GM19025 (cell line): ENCODE results near the gene ZEB2.

Experiments used
- ATAC-seq: cut with Tn5 transposase; IDR thresholded peaks from one replicate; pipeline ENCODE4 v1.9.1; 2021; ENCODE audit warnings: mild to moderate bottlenecking, low read depth, moderate library complexity; ENCODE audit not compliant: unreplicated experiment

Gene ZEB2

DNA sequence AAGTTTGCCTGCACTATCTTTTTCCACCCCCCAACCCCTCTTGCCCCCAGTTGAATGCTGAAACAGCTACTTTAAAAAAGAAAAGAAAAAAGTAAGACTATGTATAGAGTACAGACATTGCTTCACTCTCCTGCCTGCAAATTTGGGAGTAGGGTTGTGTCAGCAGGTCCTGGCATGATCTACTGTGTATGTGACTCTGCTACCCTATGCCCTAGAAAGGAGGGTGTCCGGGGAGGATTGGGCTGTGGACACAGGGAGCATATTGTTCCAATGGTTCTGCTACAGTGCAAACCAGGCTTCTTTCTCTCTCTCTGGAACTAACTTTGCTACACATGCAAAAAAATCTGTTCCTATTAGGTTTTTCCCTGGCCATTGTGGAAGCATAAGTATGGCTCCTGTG is 9.9 kb upstream of the ZEB2 start:
- ATAC-seq, result no peak

DNA sequence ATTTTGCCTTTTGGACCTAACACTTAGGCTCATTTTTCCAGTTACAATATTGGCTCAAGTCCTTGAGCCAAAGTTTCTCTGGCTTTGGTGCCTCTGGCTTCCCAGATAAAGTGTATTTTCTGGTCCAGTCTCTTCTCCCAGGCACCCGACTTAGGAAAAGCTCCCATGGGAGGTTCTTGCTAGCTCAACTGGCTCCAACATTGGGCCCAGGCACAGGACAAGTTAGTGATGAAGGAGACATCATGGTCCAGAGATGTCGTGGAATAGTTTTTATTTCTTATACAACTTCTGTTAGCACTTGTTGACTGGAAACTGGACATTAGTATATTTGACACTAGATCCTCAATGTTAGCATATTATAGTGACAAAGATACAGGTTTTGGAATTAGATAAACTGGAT is 8.2 kb upstream of the ZEB2 start:
- ATAC-seq, result no peak

DNA sequence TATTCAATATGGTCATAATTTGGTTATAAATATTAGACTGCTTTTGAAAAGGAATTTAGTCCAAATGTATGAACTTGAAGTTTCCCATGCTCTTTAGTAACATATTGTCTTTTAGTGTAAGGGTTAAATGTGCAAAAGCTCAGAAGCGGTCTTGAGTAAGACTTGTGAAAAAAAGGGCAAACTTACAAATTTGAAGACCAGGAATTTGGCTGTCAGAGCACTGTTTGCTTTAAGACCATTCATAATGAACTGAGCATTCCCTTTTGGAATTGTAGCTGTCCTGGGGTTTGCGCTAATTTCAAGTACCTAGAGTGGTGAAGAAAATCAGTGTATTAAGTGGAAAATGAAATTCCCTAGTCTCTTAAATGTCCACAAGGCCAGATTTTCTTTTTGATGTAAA is 6.9 kb upstream of the ZEB2 start:
- ATAC-seq, result no peak

DNA sequence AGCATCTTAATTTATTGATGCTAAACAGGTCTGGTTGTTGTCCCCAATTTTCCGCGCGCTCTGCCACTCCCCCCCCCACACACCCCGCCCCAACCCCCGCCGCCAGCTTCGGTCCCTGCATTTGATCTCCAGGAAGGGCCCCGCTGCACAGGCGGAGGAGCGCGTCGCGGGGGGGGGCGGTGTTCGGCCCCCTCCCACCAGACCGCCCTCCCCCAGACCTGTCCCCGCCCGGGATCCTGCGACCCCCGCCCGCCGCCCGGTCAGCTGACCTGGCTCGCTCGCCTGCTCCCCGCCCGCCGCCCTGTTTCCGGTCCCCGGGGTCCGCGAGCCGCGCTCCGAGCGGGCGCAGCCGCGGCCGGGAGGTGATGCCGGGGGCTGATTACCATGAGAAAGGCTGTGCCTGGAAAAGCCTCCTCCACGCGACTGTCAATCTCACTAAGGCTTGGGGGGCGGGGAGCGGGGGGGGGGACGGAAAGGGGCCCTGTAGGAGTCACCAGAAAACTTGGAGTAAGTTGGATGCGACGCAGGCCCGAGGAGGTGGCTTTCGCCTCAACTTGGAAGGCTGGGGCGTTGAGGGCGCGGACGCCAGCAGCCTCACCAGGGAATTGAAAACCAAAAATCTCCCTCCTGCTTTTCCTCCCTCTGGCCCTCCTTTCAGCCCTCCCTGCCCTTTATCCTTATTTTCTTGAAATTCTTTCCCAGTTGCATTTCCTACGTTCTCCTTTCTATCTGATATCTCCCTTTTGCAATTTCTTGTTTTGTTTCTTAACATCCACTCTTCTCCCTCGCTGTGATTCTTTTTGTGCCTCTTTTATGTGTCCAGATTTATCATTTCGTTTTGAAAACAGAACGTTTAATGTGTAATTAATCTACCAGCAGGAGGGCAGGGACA is 4.4 kb upstream of the ZEB2 start:
- no peak for ATAC-seq

DNA sequence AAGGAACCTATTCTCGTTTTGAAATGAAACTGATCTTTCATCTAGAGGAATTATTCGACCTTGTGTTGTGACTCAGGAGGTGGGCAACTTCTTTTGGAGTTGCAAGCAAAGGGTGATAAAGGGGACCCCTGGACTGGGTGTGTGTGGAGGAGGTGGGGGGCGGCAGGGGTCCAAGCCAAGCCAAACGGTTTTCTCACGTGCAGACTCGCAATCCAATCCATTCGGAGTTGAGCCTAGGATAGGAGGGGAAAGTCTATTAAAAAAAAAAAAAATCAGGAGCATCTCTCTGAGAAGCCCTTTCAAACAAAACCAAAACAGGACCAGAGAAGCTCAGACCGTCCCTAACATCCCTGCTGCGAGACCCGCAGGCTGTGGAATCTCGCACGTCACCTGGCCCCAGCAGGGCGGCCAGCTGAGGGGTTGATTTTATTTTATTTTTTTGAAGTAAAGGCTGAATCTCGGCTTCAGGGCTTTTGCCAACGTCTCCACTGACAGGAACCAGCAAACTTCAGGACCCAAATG is 3.7 kb upstream of the ZEB2 start:
- ATAC-seq, result no peak

DNA sequence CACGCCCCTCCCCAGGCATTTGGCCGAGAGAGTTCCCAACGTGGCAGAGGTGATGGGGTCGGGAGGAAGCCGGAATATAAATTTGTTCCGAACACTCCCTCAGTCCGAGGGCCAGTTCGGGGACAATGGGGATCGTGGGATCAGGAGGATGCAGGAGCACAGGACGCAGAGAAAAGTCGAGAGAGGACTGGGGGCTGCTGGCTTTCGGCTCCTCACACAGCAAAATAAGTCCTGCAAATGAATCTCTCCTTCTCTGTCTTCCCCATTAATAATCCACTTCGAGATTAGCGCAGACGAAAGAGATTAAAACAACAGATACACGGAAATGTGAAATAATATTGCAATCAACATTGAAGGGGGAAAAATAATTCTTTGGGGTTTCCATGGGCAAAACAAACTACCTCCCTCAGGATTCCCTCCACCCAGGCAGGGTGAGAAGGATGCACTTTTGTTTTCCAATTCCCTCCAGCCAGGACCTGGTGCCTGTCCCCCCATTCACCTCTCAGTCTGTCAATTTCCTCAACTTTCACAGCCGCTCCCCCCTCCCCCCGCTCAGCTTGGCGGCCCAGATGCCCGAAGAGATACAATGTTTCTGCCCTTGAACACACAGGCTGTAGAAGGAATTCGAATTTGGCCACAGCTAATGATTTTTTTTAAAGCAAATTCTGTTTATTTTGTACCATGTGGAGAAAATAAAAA is 3.1 kb upstream of the ZEB2 start:
- ATAC-seq, result no peak

DNA sequence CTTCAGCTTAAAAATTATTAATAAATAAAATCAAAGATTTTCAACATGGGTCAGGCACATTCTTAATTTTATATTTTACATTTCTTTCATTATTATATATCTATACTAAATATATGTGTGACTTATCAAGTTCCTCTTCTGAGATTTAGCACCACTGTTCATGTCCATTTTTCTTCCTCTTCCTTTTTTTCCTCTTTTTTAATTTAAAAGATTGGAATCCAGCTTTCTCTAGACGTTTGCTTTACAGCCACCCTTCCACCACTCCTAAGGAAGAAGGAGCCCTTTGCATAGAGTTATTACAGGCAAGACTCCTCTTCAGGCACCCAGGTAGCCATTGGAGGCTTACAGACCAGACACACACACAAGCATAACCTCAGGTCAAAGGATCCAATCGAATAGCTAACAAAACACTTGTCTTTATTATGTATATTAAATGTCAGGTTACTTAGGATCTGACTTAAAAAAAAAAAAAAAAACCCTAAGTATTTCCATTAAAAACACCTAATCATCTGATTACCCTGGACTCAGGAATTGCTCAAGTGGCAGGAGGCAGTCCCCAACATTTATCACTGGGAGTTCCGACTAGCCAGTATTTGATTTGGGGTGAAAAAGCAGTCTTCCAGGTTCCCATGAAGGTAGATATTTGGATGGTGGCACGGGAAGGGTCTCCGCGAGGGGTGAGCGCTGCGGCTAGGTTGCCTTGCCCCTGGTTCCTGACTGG is 2.4 kb upstream of the ZEB2 start:
- ATAC-seq, result no peak

DNA sequence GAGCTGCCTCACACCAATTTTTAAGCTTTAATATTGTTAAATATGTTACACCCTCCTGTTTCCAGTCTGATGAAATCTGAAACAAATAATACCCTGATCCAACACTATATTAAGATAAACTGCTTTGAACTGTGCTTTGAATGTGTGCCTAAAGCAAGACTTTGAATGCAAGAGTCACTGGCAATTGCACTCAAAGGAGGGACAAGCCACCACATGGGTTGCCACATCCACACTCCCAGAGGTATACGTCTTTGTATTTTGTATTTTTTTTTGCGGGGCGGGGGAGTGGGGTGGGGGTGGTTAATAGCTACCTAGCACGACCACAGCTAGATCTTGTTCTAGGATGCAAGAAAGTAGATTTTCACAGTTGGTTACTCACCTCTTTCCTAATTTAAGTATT is 1.8 kb upstream of the ZEB2 start:
- ATAC-seq, result no peak

DNA sequence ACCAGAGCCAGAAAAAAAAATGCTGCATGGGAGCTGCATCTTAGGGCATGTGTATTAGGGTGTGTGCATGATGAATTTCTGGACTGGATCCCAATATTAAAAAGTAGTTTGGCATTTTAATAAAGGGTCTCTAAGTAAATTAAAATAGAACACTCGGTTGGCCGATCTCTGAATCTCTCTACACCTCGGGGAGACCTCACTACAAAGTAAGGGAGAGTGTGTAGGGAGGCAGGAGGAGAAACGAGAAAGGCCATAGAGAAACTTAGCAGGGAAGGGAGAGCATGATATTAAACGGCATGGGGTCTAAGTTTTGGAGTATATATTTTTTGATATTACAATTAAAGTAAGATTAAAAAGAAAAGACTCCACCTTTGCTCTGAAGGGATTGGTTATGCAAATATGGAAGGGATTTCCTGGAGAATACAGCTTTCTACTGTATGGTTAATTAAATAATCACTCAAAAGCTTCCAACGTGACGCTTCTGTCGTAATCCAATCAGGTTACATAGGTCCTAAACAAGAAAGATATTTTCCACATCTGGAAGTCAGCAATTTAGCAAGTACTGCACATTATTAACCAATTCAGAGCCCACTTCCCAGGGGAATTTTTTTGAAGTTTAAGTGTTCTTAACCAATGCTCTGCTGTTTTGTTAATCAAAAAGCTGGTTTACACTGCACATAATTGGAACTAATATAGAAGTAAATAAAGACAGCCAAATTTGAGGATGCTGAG is 1.0 kb upstream of the ZEB2 start:
- ATAC-seq, result no peak

DNA sequence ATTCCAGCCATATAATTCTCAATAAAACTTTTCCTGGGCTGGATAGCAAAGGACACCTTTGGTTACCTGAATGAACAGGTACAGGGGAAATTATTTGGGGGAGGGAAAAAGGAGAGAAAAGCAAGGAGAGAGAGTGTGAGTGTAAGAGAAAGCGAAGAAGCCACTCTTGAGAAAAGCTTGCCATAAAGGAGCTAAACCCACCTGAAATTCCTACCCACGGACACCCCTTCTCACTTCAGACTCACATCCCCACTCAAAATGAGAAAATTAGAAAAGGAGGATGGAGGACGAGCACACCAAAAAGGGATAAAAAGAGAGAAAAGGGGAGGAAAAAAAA is 354 bp downstream of the ZEB2 start:
- ATAC-seq, result no peak

DNA sequence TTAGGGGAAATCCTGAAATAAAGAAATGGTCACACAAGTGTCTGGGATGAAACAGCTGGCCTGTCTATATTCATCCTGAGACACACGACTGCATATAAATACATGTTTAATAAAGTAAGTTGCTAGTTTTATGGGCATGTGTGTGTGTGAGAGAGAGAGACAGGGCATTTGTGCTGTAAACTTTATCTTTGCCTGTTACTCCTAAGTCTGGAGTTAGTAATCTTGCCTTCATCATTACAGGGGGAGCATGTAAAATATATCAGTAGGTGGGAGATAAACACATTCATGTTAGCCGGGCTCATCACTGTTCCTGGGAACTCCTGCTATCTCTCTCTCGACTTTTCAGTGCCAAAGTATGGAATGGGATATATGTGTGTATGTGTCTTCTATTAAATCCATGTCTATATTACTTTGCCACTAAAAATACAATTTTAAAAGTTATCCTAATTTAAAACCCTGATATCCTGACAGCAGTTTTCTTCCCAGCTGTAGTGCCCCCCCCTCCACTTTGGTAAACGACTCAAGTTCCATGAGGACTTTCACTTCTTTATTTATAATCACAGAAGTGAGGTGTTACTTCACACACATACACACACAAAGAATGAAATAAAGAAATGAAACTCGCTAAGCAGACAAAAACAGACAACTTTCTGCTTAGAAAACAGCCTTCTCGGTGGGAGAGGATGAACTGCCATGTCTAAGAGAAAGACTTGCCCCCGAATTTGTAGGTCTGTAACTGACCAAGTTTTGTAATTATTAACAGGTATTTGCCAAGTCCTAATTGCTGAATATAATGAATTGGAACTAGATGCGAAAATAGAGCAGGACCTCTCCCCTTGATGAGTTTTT is 947 bp downstream of the ZEB2 start:
- peak; percentile 29 for ATAC-seq

DNA sequence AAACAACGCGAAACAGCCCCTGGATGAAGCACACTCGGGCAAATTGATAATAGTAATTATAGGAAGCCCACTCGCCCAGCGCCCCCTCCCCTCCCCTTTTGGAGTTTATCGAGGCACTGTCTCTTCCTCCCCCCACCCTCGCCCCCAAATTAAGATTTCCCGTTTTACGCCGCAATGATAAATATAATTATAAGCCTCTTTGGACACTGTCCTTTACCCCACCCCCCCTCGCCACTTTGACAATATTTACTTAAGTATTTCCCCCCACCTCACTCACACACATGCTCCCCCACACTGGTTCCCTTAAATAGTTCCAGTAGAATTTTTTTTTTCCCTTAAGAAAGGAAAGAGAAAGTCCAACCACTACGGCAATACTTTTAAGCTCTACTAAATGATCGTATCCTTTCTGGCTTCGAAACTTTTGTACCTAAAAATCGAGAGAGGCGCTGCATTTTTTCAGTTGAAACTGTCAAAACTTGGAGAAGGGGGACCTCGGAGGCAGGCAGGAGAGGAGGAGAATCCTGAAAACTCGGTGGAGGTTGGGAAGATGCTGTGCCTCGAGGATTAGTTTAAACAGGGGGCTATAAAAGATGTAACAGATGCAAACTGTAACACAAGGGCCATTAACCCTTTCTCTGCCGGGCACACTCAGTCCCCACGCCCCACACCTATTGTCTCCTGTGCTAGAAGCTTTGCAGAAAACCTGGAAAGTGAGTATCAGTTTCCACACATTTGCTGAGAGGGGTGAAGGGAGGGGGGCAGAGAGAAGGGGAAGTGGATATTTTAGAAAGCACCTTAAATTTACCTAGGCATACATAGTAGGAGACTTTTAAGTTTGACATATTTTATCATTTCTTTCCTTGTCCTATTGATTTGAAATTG is 1.8 kb downstream of the ZEB2 start:
- no peak for ATAC-seq

DNA sequence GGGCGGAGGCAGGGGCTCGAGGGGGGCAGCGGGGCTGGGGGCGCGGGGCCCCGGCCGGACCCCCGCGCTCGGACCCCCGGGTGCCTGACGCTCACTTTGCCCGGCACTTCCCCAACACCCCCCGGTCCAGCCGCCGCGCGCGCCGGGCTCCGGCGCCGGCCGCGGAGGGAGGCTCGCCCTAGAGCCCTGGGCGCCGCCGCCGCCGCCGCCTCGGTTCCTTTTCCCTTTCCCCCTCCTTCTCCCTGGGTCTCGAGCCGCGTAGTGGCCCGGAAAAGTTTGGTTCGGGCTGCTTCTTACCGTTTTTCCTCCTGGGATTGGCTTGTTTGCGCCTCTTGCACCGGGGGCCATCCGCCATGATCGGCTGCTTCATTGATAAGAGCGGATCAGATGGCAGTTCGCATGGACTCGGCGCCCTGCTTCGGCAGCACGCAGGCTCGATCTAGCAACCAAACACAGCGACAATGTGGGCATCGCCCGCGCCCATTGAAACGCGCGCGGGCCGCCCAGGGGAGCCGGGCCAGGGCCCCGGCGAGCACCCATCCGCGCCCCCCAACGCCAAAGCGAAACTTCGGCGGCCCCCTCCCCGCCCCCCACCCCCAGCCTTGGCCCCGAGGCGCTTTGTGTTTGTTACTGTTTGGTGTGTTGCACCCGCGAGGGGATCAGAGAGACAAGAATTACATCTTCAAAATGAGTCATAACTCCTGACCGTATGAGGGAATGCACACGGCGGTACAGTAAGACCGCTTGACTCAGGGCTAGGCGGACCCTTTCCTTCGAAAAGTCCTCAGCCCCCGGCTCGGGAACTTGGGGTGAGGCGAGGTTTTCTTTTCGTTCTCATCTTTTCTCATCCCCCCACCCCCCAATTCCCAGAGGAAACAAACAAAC is 2.7 kb downstream of the ZEB2 start:
- peak; percentile 55 for ATAC-seq

DNA sequence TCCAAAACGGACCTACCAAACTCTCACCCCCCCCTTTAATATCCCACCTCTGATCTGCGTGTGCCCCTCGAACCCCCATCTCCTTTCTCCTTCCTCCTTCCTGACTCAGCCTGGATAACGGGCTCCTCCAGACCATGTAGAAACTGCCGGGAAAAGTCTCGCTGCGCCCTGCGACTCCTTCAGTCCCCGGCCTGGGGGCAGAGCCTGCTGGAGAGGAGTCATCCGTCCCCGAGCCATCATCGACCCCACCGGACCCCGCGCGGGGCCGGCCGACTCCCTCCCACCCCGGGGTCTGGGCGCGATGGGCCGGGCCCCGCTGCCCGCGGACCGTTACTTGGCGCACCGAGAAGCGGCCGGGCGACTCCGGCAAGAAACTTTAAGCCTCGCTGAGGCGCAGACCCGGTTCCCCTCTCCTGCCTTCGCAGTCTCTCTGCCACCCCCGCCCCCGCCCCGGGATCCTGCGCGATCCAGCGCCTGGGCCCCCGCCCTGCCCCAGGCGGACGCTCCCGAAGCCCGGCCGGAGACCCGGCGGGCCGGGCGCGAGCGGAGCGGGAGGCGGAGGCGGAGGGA is 3.4 kb downstream of the ZEB2 start:
- ATAC-seq, result peak; percentile 15

DNA sequence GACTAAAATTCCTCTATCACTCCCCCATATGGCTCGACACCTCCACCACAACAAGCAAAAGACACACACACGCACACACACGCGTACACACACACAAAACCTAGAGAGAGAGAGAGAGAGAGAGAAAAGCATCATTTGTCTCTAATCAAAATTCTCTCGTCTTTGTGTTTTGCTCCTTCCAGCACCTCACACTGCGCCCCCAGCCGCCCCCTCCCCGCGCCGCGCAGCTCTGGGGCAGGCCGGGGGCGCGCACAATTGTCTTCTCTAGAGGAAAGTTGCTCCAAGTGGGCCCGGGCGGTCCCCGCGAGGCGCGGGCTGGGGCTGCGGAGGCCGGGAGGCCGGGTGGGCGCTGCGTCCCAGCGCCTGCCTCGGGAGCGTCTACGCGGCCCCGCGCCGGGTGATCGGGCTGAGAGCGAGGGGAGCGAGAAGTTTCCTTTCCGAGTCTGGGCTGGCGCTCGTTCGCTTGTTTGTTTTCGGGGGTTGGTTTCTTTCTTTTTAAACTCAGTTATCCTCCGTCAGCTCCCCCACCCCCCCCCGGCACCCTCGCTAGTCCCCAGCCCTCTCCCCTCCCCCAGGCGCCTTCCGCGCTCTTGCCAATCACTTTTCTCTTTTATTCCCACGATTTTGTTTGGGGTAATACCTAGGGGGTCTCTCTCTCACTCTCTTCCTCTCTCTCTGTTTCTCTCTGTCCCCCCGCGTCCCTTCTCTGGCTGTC is 4.1 kb downstream of the ZEB2 start:
- no peak for ATAC-seq

DNA sequence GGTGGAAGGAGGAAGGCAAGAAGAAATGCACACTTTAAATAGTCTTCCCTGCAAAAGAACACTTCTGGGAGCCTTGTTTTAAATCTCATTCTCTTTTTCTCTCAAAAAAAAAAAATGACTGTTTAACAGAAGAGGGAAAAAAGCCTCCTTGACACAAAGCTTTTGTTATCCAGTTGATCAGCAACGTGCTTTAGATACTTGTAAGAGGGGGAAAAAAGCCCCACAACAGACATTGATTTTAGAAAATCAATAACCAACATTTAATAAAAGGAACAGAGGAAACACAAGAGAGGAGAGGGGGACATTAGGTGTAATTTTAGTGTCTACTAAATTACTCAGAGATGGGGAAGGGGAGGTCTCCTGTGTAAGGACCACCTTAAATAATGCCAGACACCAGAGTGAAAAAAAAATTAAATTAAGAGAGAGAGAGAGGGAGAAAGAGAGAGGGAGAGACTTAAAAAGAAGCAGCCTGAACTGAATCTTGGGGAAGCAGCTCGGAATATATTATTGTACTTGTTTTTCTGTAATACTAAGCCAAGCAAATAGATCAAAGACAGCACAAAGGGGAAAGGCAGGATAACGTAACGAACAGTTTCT is 4.7 kb downstream of the ZEB2 start:
- ATAC-seq, result no peak
